HG02798 (cell line): ENCODE data around the gene RPS17.

ENCODE experiments used
- ATAC-seq: cut with Tn5 transposase; IDR thresholded peaks from one replicate; pipeline ENCODE4 v1.9.1; 2021; ENCODE audit warnings: mild to moderate bottlenecking; ENCODE audit not compliant: unreplicated experiment, poor library complexity

Gene RPS17

DNA sequence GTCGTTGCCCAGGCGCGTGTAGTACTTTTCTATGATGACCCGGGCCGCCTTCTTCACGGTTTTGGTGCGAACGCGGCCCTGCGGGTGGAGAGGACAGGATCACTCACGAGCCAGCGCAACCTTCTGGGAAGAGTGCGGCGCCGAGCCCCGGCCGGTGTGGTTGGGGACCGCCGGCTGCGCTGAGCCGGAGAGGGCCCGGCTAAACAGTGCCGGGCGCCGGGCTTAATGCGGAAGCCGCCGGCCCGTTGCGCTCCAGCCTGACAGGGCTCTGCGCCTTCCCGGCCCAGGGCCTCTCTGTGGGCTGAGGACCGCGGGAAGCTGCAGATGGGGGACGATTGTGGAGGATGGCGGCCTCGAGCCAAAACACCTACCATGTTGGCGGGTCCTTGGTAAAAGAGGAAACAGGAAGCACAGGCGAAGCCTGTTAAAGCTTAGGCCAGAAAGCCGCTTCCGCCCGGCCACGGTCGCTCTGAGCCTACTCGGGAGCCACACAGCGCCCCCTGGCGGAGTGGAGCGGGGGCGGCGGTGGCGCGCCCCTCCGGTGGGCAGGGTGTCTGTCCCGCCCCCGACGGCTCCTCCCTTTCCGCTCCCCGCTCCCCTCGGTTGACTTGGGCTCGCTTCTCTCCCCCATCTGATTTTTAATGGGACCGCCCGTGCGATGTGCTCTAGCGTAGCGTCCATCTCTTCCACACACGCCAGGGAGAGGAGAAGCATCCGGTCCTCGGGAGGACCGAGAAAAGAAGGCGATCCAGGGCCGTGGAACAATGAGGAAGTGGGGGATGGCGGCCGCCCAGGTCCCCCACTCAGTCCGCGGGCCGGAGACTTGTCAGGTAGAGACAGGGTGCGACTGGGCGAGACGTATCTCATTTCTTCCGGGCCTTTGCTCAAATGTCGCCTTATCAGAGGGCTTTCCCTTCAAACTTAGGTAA lies at the start of gene RPS17:
TSS of gene RPS17 (minus strand) at position 403 of the 929 bp plus-strand sequence. CDS start at position 374, 29 bp downstream.
- ATAC-seq = peak; percentile 95

DNA sequence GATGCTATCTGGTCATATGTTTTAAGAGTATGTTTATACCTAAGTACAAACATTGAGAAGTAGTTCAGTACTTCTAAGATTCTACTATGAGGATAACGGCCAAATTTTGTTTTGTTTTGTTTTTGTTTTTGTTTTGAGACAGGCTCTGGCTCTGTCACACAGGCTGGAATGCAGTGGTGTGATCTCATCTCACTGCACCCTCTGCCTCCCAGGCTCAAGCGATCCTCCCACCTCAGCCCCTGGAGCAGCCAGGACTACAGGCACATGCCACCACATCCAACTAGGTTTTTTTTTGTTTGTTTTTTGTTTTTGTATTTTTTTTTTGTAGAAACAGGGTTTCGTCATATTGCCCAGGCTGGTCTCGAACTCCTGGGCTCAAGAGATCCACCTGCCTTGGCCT lies 47.5 kb upstream of the RPS17 start:
- no peak for ATAC-seq

DNA sequence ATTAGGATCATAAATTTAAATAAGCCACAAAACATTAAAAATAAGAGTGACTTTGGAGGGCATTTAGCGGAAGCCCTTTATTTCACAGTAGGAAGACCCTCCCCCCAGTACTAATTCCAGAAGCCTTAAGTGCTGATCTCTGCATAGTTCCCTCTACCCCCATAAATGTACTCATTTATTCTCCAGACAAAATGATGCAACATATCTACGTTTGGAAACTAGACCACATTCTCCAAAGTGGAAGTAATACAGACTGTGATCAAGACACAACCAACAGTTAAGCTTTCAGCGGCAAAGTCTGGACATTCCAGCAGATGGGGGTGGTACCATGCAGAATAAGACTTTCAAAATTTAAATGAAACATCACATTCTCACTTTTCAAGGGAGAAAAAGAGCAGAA lies 44.8 kb upstream of the RPS17 start:
- ATAC-seq = no peak

DNA sequence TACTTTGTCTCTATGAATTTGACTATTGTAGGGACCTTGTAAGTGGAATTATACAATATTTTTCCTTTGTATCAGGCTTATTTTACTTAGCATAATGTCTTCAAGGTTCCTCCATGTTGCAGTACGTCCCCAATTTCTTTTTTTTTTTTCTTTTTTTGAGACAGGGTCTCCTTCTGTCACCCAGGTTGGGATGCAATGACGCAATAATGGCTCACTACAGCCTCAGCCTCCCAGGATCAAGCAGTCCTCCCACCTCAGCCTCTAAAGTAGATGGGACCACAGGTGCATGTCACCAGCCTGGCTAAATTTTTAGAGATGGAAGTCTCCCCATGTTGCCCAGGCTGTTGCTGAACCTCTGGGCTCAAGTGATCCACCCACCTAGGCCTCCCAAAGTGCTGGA lies 40.5 kb upstream of the RPS17 start:
- no peak for ATAC-seq

DNA sequence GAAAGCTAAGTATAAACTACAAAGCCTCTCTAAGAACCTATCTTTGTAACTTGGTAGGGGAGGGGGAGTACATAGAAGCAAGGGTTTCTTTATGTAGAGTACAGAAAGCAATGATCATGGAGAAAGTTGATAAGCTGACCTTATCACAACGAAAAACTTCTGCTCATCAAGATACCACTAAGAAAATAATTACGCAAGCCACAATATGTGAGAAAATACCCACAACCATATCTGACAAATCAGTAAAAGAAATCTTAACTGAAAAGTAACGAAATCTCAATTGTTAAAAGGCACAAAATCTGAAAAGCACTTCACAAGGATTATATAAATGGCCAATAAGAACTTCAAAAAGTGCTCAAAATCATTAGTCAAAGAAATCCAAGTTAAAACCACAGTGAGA lies 35.1 kb upstream of the RPS17 start:
- no peak for ATAC-seq

DNA sequence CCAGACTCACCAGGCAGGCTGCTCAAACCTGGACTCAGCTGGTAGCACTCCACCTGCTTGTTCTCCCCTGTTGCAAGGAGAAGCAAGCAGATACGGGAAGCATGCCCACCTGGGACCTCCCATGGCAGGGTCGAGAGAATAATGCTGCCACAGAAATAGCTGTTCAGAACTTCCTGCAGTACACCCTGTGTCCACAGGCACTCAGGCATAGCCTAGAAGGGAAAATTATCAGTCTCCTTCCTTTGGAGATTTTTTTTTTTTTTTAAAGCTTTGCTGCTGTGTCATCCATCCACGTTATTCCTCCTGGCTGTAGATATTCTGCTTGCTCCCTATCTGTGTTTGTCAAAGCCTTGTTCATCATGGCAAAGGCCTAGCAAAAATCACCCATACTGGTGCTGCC lies 32.7 kb upstream of the RPS17 start:
- ATAC-seq = no peak

DNA sequence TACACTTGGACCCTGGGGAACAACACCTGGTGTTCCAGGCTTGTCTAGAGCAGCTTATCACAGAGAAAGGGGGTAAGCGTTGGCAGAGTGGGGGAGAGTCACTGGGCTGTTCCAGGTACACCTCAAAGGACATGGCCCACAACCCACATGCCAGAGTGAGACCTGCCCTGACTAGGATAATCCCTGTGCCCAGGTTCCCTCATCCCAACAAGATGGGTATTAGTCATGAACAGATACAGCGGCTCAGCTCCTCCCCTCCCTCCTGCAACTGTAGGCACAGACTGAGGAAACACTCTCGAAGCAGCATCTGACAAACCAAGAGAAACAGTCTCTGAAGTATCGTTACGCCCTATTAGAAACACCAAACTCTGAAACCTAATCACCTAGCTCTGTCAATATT lies 32.1 kb upstream of the RPS17 start:
- ATAC-seq = no peak

DNA sequence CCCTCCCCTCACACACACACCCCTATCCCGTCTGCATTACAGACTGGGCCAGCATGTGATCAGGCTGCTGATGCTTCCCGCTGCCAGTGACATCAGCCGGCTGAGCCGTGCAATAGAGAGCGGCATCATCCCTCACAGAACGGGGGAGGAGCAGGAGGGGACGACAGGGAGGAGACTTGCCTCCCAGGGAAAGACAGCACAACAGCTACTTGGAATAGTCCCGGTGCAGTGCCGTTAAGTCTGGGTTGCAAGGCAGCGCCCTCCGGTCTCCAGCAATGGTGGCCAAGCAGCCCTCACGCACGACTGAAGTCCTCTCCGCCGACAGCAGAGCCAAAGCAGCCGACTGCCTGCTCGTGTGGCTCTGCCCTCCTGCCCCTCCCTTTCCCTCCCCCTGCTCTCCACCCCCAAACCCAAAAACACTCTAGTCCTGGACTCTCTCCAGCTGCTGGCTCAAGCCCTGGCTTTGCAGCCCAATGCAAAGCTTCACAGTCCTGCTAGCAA lies 31.5 kb upstream of the RPS17 start:
- ATAC-seq = no peak

DNA sequence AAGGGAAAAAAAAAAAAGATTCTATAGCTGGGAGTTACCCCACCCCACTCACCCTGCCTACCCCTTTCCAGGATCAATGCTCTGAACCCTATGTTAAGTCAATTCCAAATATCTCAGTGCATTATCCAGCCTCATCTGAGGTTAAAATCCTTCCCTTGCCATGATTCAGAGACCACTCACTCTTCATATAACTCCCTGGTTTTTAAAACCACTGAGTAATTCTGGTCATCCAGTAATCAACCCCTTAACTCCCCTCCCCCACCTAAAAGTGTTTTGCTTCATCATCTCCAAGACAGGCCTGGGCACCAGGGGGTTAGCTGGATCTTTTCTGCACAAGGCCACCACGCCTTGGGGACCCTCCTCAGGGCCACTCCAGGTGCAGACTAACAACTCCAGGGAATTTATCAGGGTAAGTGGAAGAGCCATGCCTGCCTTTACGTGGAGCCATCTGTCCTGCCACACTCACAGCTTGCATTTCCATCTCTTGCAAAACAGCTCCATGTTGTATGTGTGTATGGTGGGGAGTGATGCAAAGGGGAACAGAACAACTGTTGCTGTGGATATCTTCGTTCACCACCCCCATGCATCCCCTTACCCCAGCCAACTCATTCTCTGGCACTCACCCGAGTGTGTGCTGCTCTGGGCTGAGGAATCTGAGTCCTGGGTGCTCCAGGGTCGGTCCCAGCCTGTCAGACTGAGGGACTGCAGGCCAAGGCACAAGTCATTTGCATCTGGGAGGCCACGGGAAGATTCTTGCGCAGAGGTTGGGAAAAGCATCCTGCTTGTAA lies 30.7 kb upstream of the RPS17 start:
- ATAC-seq = no peak

DNA sequence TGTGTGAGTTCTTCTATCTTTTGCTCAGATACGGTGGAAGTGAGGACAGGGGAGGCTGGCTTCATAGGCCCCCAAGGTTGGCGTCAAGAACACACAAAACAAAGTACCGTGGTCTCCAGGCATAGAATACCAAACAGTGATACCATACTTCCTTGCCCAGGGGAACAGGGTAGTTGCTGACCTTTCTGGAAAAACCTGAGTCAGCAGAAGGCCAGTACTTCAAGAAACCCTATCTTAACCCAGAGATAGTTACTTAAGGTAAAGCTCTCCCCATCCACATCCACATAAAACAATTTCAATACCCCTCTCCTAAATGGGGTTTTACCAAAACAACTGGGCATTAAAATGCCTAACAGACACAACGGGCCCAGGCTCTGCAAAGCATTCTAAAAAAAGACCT lies 29.6 kb upstream of the RPS17 start:
- no peak for ATAC-seq

DNA sequence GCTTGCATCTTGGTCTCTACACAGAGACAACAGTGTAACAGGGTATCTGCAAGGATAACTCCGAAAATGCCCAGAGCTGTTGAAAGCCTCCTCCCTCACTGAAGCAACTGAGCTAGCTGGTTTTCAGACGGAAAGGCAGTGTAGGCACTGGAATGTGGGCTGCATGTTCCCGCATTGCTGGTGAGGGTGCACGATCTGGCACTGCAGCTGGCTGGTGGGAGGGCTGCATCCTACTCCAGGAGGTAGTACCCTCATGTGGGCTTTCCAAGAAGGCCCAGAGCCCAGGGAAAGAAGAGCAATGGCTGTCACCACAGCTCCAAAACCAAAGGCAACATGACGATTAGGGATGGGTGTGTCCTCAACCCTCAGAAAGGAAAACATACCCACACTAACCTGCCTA lies 28.7 kb upstream of the RPS17 start:
- ATAC-seq = no peak

DNA sequence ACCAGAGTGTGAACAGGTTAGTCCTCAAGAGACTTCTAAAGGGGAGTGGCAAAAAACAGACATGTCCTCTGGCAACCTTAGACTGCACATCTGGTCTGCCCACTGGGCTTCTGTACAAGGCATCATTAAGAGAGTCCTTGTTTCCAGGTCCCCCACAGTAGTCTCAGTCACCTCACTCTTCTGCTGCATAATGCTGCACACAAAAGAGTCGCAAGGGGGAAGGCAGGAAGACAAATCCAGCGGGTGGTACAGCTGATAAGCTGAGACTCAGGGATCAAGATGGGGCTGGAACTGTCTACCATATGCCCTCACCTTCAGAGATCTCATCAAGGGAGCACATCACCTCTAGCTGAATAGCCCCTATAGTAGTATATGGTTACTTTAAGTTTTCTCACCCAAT lies 27.4 kb upstream of the RPS17 start:
- no peak for ATAC-seq

DNA sequence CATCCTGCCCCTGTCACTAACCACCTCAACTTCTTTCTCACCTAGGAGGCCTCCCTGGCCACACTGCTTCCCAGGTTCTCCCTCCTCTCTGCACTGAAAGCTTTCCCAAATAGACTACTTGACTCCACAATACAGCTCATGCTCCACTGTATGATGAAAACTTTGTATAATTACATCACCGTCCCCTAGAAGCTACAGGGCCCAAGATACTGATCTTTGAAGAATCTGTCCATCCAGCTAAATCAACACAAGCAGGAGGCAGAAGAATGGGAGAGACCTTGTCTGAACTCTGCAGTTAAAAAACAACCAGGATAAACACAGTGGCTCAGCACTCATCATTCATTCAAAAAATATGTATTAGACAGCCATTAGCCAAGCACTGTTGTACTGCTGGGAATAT lies 26.4 kb upstream of the RPS17 start:
- no peak for ATAC-seq

DNA sequence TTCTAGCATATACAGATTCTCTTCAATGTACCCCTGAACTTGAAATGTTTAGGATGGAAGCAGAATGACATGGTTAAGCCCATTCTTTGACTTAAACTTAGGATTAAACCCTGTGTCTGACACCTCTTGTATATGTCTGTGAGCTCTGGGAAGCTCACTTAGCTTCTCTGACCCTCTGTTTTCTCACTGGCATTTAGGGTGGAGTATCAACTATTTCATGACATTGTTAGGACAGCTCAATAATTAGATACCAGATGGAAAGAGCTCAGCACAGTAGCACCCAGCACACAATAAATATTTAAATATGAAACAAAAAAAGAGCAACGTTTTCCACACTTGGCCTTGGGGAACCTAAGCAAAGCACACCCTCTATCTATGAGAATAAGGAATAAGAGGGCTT lies 18.2 kb upstream of the RPS17 start:
- no peak for ATAC-seq

DNA sequence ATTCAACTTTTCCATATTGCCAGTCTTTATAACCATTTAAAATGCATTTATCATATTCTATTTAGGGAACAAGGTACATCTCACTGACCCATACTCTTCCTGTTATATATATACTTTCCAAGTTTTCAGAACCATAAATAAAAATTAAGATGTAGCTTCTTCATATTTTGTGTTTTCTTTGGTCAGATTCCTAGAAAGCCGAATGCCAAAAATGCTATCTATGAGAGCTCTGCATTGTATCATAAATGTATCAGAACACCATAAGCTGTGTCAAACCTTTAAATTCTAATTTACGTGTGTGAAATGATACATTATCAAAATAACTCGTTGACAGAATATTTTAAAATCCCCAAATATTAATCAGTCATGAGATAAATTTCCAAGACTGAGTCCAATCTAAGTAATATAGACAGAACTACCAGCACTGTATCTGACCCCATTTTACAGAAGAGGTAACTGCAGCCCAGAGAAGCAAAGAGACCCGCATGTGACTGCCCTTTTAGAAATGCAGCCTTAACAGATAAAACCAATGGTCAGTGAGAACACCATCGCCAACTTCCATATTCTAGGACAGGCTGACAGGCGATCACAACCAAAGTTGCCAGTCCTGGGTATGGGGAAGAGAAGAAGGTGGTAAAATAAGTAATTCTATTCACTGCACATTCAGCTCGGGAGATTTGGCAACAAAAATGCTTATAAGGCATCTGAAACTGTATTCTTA lies 16.2 kb upstream of the RPS17 start:
- no peak for ATAC-seq

DNA sequence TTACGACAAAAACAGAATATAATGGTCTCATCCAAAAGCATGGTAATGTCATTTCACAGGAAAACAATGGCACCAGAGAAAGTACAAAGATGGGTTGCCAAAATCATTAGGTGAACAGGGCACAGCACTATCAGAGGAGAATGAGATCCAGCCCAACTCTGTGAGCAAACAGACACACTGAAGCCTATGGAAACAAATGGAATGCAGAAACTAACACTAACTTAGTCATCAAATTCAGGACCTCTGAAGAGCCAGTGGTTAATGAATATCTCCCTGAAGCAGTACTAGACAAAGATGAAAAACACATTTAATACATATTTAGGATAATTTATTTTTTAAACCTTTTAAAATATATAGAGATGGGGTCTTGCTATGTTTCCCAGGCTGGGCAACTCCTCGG lies 14.6 kb upstream of the RPS17 start:
- no peak for ATAC-seq

DNA sequence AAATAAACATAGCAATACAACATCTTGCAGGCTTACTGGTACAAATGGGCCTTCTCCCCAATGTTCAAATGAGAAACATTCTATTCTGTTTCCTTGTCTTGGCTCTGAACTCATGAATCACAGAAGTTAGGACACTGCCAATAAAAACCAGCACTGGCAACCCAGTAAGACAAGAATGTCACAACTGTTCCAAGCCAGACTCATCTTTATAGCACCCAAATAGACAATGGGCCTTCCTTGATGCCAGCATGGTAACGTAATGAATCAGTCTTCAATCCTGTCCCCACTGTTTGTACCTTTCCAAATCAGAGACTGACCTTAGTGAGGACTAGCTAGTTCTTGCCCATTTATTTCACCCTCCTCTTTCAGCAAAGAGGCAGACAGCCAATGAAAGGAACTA lies 14.1 kb upstream of the RPS17 start:
- no peak for ATAC-seq

DNA sequence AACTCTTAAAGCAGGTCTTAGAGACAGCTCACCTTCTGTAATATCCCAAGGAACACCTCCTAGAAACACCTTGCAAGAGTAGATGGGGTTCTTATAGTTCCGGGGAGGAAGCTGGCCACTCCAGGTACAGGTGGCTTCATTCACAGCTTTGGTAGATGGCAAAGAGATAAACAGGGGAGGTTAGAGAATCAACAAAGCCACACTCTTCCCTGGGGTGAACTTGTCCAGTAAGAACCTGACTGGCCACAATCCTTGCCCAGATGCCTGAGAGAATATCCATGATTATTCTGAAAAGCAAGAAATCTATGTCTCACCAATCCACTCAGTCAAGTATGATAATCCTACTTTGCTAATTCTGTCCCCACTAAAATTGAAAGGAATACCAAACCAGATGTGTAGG lies 13.6 kb upstream of the RPS17 start:
- ATAC-seq = no peak

DNA sequence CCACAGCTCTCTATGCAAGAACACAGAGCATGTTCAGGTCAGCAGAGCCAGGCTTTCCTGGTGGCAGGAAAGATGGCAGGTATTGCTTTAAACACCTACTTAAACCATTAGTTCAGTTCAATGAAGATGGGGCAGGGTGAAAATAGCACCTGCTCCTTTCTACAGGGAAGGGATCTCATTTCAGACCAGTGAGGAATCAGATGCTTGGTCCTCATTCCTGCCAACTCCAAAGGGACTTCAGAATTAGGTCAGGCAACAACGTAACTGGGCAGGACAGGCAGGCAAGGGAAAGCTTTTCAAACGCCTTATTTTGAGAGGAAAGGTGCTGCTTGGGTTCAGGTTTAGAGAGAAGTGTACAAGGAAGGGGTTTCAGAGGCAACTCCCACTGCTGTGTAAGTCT lies 12.6 kb upstream of the RPS17 start:
- no peak for ATAC-seq

DNA sequence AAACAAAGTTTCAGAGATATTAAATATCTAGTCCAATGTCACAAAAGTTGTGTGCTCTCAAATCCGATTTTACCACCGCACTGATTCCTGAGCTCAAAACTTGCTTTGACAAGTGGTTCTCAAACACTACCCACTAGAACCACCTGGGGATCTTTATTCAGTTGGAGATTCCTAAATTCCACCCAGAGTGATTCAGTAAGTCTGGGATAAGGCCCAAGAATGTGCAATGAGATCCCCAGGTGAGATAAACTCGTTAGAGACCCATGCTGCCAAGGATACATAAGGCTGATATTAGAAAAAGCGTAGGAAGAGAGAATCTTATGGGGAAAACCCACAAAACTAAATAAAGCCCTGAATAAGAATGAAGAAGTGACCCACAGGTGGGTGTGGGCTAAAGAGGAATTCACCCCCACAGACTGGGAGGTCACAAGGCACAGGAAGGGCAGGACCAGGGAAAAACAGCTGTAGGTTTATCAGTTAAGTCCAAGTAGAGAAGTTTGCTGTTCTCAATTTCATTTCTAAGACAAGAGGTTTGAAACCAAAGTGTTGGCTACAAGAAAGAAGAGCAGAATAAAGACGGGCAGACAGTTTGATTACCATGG lies 11.5 kb upstream of the RPS17 start:
- ATAC-seq = peak; percentile 61
